ENCODE data around the gene LIMS2.

LIMS2 gene

GRCh38 chr2:127673291-127674069 is 1.9 kb downstream of the LIMS2 start:
- H3K4me3 ChIP-seq (ENCODE audit: control insufficient read depth, low read depth, low read length), result no peak overlapping the region
- TF ChIP-seq CTCF (conservative IDR thresholded peaks at IDR 0.05; ENCODE audit: control insufficient read depth, insufficient read depth, low read depth, low read length), result no peak
- DNase-seq (ENCODE audit: low read depth), result no peak

DNA sequence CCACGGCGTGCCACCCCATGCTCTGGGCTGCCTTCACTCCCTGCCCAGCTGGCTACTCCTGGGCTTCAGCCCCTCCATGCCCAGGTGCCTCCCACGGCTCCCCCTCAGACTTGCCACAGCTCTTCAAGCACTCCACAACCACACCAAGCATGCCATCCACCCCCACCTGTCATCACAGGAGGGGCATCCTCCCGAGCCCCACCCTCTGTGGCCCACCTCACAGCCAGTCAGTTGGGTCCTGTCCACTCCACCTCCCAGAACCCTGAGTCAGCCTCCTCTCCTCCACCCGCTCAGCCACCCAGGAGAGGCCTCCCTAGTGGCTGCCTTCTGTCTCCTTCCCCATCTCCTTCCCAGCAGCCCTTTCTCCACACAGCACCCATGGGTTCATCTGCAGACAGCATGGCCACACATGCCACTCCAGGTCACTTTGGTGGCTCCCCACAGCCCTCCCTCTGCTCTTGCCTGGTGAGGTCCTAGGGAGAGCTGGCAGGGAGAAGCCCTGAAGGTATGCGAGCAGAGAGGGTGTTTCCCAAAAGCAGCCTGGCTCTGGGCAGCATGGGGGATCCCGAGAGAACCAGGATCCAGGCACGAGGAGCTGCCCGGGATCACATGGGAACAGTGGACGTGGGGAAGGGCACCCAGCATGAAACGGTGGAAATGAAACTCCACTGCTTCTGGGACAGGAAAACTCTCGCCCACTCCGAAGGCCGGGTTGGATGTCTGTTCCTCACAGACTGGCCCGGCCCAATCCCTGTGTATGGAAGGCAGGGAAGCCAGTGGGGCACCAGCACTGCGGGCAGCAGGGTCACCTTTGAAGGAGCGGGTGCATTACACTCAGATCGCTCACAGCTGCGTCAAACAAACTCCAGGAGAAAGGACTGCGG is 2.7 kb downstream of the LIMS2 start:
- no peak for TF ChIP-seq CTCF (conservative IDR thresholded peaks at IDR 0.05; ENCODE audit: control insufficient read depth, insufficient read depth, low read depth, low read length)
- no peak overlapping the region for H3K4me3 ChIP-seq (ENCODE audit: control insufficient read depth, low read depth, low read length)
- DNase-seq (ENCODE audit: low read depth), result no peak

DNA sequence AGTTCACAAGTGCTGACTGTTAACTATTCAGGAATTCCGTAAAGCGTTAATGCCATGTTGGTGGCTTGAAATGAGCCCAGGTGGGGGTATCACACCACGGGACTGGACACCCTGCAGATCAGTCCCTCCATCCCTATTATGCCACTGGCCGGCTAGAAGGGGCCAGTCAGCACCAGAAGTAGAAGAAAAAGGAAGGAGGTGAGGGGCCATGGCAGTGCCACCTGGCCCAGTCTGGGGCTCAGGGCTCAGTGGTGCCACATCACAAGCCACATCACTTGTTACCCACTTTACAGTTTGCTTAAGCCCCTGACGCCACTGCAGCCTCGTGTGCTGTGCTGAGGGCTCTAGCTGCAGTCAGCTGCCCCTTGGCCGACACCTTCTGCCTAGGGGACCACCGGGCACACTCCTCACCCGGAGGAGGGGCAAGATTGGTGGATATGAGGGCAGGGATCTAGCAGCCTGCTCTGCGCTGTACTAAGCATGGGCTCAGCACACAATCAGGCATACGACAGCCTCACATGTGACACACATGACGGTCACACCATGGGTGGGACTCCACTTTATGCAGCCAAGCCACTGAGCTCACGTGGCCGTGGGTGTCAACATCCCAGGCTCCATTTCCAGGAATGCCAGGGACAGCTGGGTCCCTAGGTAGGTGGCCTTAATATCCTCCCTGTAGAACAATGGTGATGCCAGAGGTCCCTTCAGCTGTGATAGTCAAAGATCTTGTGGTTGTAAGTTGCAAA is 3.6 kb downstream of the LIMS2 start:
- TF ChIP-seq CTCF (conservative IDR thresholded peaks at IDR 0.05; ENCODE audit: control insufficient read depth, insufficient read depth, low read depth, low read length), result no peak
- no peak for DNase-seq (ENCODE audit: low read depth)
- no peak overlapping the region for H3K4me3 ChIP-seq (ENCODE audit: control insufficient read depth, low read depth, low read length)

- H3K4me3 ChIP-seq (ENCODE audit: control insufficient read depth, low read depth, low read length), result no peak overlapping the region
- TF ChIP-seq CTCF (conservative IDR thresholded peaks at IDR 0.05; ENCODE audit: control insufficient read depth, insufficient read depth, low read depth, low read length), result no peak
- no peak for DNase-seq (ENCODE audit: low read depth)
These were observed 4.4 kb downstream of the LIMS2 start for GRCh38 chr2:127670957-127671290.

- no peak for TF ChIP-seq CTCF (conservative IDR thresholded peaks at IDR 0.05; ENCODE audit: control insufficient read depth, insufficient read depth, low read depth, low read length)
- DNase-seq (ENCODE audit: low read depth), result no peak
- no peak overlapping the region for H3K4me3 ChIP-seq (ENCODE audit: control insufficient read depth, low read depth, low read length)
These were observed 5.0 kb downstream of the LIMS2 start for GRCh38 chr2:127670055-127670956.

- DNase-seq (ENCODE audit: low read depth), result peak; percentile 25
- no peak overlapping the region for H3K4me3 ChIP-seq (ENCODE audit: control insufficient read depth, low read depth, low read length)
- no peak for TF ChIP-seq CTCF (conservative IDR thresholded peaks at IDR 0.05; ENCODE audit: control insufficient read depth, insufficient read depth, low read depth, low read length)
These were observed 6.3 kb downstream of the LIMS2 start for GRCh38 chr2:127669056-127669455.
